Measurements from ENCODE around the gene TRAPPC12.

DNA sequence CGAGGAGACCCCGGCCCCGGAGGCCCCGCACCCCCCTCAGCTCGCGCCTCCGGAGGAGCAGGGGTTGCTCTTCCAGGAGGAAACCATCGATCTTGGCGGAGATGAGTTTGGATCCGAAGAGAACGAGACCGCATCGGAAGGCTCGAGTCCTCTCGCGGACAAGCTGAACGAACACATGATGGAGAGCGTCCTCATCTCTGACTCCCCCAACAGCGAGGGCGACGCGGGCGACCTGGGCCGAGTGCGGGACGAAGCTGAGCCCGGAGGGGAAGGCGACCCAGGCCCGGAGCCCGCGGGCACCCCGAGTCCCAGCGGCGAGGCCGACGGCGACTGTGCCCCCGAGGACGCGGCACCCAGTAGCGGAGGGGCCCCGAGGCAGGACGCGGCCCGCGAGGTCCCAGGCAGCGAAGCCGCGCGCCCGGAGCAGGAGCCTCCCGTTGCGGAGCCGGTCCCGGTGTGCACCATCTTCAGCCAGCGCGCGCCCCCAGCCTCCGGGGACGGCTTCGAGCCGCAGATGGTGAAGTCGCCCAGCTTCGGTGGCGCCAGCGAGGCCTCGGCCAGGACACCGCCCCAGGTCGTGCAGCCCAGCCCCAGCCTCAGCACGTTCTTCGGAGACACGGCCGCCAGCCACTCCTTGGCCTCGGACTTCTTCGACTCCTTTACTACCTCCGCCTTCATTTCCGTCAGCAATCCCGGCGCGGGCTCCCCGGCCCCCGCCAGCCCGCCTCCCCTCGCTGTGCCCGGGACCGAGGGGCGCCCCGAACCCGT is 8.3 kb downstream of the TRAPPC12 start:
- TF ChIP-seq POLR2A (IDR thresholded peaks at IDR 0.05), result no peak
- TF ChIP-seq, protein P1, sequence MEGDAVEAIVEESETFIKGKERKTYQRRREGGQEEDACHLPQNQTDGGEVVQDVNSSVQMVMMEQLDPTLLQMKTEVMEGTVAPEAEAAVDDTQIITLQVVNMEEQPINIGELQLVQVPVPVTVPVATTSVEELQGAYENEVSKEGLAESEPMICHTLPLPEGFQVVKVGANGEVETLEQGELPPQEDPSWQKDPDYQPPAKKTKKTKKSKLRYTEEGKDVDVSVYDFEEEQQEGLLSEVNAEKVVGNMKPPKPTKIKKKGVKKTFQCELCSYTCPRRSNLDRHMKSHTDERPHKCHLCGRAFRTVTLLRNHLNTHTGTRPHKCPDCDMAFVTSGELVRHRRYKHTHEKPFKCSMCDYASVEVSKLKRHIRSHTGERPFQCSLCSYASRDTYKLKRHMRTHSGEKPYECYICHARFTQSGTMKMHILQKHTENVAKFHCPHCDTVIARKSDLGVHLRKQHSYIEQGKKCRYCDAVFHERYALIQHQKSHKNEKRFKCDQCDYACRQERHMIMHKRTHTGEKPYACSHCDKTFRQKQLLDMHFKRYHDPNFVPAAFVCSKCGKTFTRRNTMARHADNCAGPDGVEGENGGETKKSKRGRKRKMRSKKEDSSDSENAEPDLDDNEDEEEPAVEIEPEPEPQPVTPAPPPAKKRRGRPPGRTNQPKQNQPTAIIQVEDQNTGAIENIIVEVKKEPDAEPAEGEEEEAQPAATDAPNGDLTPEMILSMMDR (IDR thresholded peaks at IDR 0.05), result no peak
- TF ChIP-seq EP300 (IDR thresholded peaks at IDR 0.05; ENCODE audit: low read depth), result no peak
- no peak for TF ChIP-seq POLR2AphosphoS5 (IDR thresholded peaks at IDR 0.05)

All from transverse colon (tissue), 4 donors.